Smooth muscle cell (in vitro differentiated cells): ENCODE data around the gene CCDC57. TPM values are rescaled to one million over a fixed set of nuclear protein-coding genes. Genes with fewer than 3 reads are reported as not detected.
"Not testable (repeated sequence)": the region's sequence is repeated elsewhere in the genome, so short reads cannot be mapped to it uniquely, and the experiment has no call there.

ENCODE experiments used
- DNase-seq: peaks from one replicate; lab custom pipeline; 2025; ENCODE audit not compliant: unreplicated experiment; lab: John Stamatoyannopoulos, UW
- H2AFZ ChIP-seq: fragments of 200-600 bp; sonication (generic); 2 replicates; pipeline ENCODE4 v1.6.0; 2016; ENCODE audit warnings: antibody characterized with exemption, low read depth, mild to moderate bottlenecking
- H3F3A ChIP-seq: fragments of 200-600 bp; sonication (generic); 2 replicates; pipeline ENCODE4 v1.6.0; 2017; ENCODE audit warnings: antibody characterized with exemption, low read depth
- H3K27ac ChIP-seq: fragments of 200-600 bp; sonication (generic); 2 replicates; pipeline ENCODE4 v1.5.1; 2016; ENCODE audit warnings: low read depth, mild to moderate bottlenecking
- H3K27me3 ChIP-seq: fragments of 200-600 bp; sonication (generic); 2 replicates; pipeline ENCODE4 v1.6.1; 2016; ENCODE audit warnings: low read depth, mild to moderate bottlenecking
- H3K36me3 ChIP-seq: fragments of 200-600 bp; sonication (generic); 2 replicates; pipeline ENCODE4 v1.5.1; 2016; ENCODE audit warnings: low read depth
- H3K4me1 ChIP-seq: fragments of 200-600 bp; sonication (generic); 2 replicates; pipeline ENCODE4 v1.5.1; 2016; ENCODE audit warnings: low read depth
- H3K4me2 ChIP-seq: fragments of 200-600 bp; sonication (generic); 2 replicates; pipeline ENCODE4 v1.6.0; 2016; ENCODE audit warnings: mild to moderate bottlenecking
- H3K4me3 ChIP-seq: fragments of 200-600 bp; sonication (generic); 2 replicates; pipeline ENCODE4 v1.5.1; 2016; ENCODE audit warnings: mild to moderate bottlenecking
- H3K79me2 ChIP-seq: fragments of 200-600 bp; sonication (generic); 2 replicates; pipeline ENCODE4 v1.6.0; 2016; ENCODE audit warnings: low read depth, mild to moderate bottlenecking
- H3K9ac ChIP-seq: fragments of 200-600 bp; sonication (generic); 2 replicates; pipeline ENCODE4 v1.6.0; 2016; ENCODE audit warnings: low read depth
- H3K9me3 ChIP-seq: fragments of 200-600 bp; sonication (generic); replicated peaks from 2 replicates; pipeline ENCODE4 v1.5.1; 2016; ENCODE audit warnings: low read depth
- H4K20me1 ChIP-seq: fragments of 200-600 bp; sonication (generic); 2 replicates; pipeline ENCODE4 v1.6.0; 2016; ENCODE audit warnings: low read depth
- CTCF ChIP-seq: fragments of 200-600 bp; sonication (generic); IDR thresholded peaks from 2 replicates; pipeline ENCODE4 v1.5.1; 2017; ENCODE audit warnings: borderline replicate concordance, mild to moderate bottlenecking, antibody characterized with exemption; ENCODE audit not compliant: insufficient read depth, poor library complexity, severe bottlenecking
- WGBS: methylation state at CpG from one replicate; pipeline ENCODE4 v1.1.7; 2016; ENCODE audit warnings: low lambda C conversion rate; 5-methylcytosine and 5-hydroxymethylcytosine counted together
- polyA plus RNA-seq: library from polyadenylated mRNA; unstranded; fragments of >200 nt; fragmentation: Nextera tagmentation; extraction: Ambion mirVana; gene quantifications from 2 replicates; pipeline ENCODE4 v1.2.1, GENCODE V29; 2016
- total RNA-seq: library from RNA; depleted of rRNA; stranded (reverse); fragments of >200 nt; gene quantifications from 2 replicates; pipeline ENCODE4 v1.2.3, GENCODE V29; 2014

Gene CCDC57
- total and polyA plus RNA-seq, 2 experiments from 2014 or later: 18.3 to 23.1 TPM

- WGBS: 91% methylated on average over 4 of the region's 4 CpGs
- no peak for DNase-seq
- H3K36me3 ChIP-seq: no peaks in the 10 kb centered on the region
Observed at GRCh38 chr17:82175951-82176350, 36.7 kb downstream of the CCDC57 start.

GRCh38 chr17:82175201-82175600, 37.4 kb downstream of the CCDC57 start:
- Histone ChIP-seq H3F3A (no peaks in the 10 kb centered on the region), H3K4me3 (no peak overlapping the region), H2AFZ (no peak overlapping the region), H4K20me1 (no peaks in the 10 kb centered on the region), H3K4me1 (peaks cover 14% of the 10 kb centered on the region), H3K4me2 (no peak overlapping the region), H3K36me3 (no peaks in the 10 kb centered on the region), H3K9ac (no peak overlapping the region), H3K79me2 (no peaks in the 10 kb centered on the region), H3K27me3 (no peaks in the 10 kb centered on the region), H3K27ac (no peak overlapping the region), H3K9me3 (no peaks in the 10 kb centered on the region)
- 77% methylated on average over 10 of the region's 10 CpGs for WGBS
- TF ChIP-seq CTCF: no peak
- no peak for DNase-seq

More at GRCh38 chr17:82175951-82176350, 36.7 kb downstream of the CCDC57 start:
- Histone ChIP-seq H3K27me3 (no peaks in the 10 kb centered on the region), H3F3A (no peaks in the 10 kb centered on the region), H3K9me3 (no peaks in the 10 kb centered on the region), H3K27ac (no peak overlapping the region), H3K4me3 (no peak overlapping the region), H3K4me1 (peaks cover 14% of the 10 kb centered on the region), H2AFZ (no peak overlapping the region), H3K79me2 (no peaks in the 10 kb centered on the region), H3K9ac (no peak overlapping the region), H3K4me2 (no peak overlapping the region), H4K20me1 (no peaks in the 10 kb centered on the region)
- TF ChIP-seq CTCF: no peak

GRCh38 chr17:82174042-82174857, 38.4 kb downstream of the CCDC57 start:
- H3K4me2 ChIP-seq, H3F3A ChIP-seq, H2AFZ ChIP-seq, H3K27me3 ChIP-seq, H4K20me1 ChIP-seq, H3K27ac ChIP-seq, H3K79me2 ChIP-seq, H3K9ac ChIP-seq, H3K36me3 ChIP-seq, H3K9me3 ChIP-seq, H3K4me3 ChIP-seq, DNase-seq: not testable (repeated sequence)
- peaks cover 14% of the 10 kb centered on the region for H3K4me1 ChIP-seq
- 53% methylated on average over 17 of the region's 17 CpGs for WGBS

- Histone ChIP-seq H3K79me2 (no peaks in the 10 kb centered on the region), H3K9me3 (no peaks in the 10 kb centered on the region), H3K4me2 (no peak overlapping the region), H3K36me3 (no peaks in the 10 kb centered on the region), H3K9ac (no peak overlapping the region), H3K4me1 (peaks cover 14% of the 10 kb centered on the region), H3K27me3 (no peaks in the 10 kb centered on the region), H3K4me3 (no peak overlapping the region), H3K27ac (no peak overlapping the region), H4K20me1 (no peaks in the 10 kb centered on the region), H2AFZ (no peak overlapping the region), H3F3A (no peaks in the 10 kb centered on the region)
- DNase-seq: no peak
- TF ChIP-seq CTCF: no peak
- WGBS: 73% methylated on average over 18 of the region's 18 CpGs
Observed at GRCh38 chr17:82173351-82174041, 39.1 kb downstream of the CCDC57 start.
